ENCODE measurements around the gene ESR2.

ESR2 gene

GRCh38 chr14:64115401-64115800, 178.8 kb downstream of the ESR2 start:
- no peak overlapping the region for H2BK5ac ChIP-seq (ENCODE audit: low read length)
- no peaks in the 10 kb centered on the region for H3K36me3 ChIP-seq (ENCODE audit: control insufficient read depth, insufficient read depth, low read length)
- H3K23ac ChIP-seq (ENCODE audit: low read length) = no peak overlapping the region
- no peak overlapping the region for H3K4me3 ChIP-seq (ENCODE audit: low read length)
- H3K4me1 ChIP-seq (ENCODE audit: control insufficient read depth, low read depth, low read length) = no peaks in the 10 kb centered on the region
- no CpG with 5 or more reads among the region's 6 CpGs for WGBS (ENCODE audit: extremely low coverage, insufficient coverage, low lambda C conversion rate)
- H3K56ac ChIP-seq (ENCODE audit: low read length) = no peak overlapping the region
- H3K27ac ChIP-seq (ENCODE audit: low read depth, low read length) = no peak overlapping the region
- H3K18ac ChIP-seq (ENCODE audit: low read length) = no peak overlapping the region
- H3K4ac ChIP-seq (ENCODE audit: low read depth, low read length) = no peak overlapping the region
- no peak overlapping the region for H3K9ac ChIP-seq (ENCODE audit: low read length)
- no peak overlapping the region for H4K8ac ChIP-seq (ENCODE audit: low read depth, low read length)
- no peak for DNase-seq
- H3K27me3 ChIP-seq (ENCODE audit: insufficient read depth, low read length, poor library complexity) = no peaks in the 10 kb centered on the region
- H2BK120ac ChIP-seq (ENCODE audit: low read depth, low read length) = no peak overlapping the region
- H3K4me2 ChIP-seq (ENCODE audit: low read length) = no peak overlapping the region
- no peaks in the 10 kb centered on the region for H3K79me1 ChIP-seq (ENCODE audit: low read length)
- H2AK5ac ChIP-seq (ENCODE audit: low read length) = no peak overlapping the region
- no peak overlapping the region for H2BK15ac ChIP-seq (replicated peaks; ENCODE audit: low read depth)
- H4K5ac ChIP-seq (ENCODE audit: low read length) = no peak overlapping the region
- no peaks in the 10 kb centered on the region for H3K79me2 ChIP-seq (ENCODE audit: control insufficient read depth, insufficient read depth, low read length)

- no peak overlapping the region for H3K23ac ChIP-seq (ENCODE audit: low read length)
- H4K5ac ChIP-seq (ENCODE audit: low read length) = no peak overlapping the region
- H3K36me3 ChIP-seq (ENCODE audit: control insufficient read depth, insufficient read depth, low read length) = no peaks in the 10 kb centered on the region
- H3K56ac ChIP-seq (ENCODE audit: low read length) = no peak overlapping the region
- no peak overlapping the region for H3K9ac ChIP-seq (ENCODE audit: low read length)
- no peaks in the 10 kb centered on the region for H3K79me1 ChIP-seq (ENCODE audit: low read length)
- no CpG with 5 or more reads among the region's 7 CpGs for WGBS (ENCODE audit: extremely low coverage, insufficient coverage, low lambda C conversion rate)
- H2BK15ac ChIP-seq (replicated peaks; ENCODE audit: low read depth) = no peak overlapping the region
- H2BK5ac ChIP-seq (ENCODE audit: low read length) = no peak overlapping the region
- H3K4ac ChIP-seq (ENCODE audit: low read depth, low read length) = no peak overlapping the region
- no peak overlapping the region for H4K8ac ChIP-seq (ENCODE audit: low read depth, low read length)
- no peak for DNase-seq
- H3K18ac ChIP-seq (ENCODE audit: low read length) = no peak overlapping the region
- no peak overlapping the region for H3K4me2 ChIP-seq (ENCODE audit: low read length)
- H3K27ac ChIP-seq (ENCODE audit: low read depth, low read length) = no peak overlapping the region
- no peaks in the 10 kb centered on the region for H3K79me2 ChIP-seq (ENCODE audit: control insufficient read depth, insufficient read depth, low read length)
- H3K4me1 ChIP-seq (ENCODE audit: control insufficient read depth, low read depth, low read length) = no peaks in the 10 kb centered on the region
- no peaks in the 10 kb centered on the region for H3K27me3 ChIP-seq (ENCODE audit: insufficient read depth, low read length, poor library complexity)
- H3K4me3 ChIP-seq (ENCODE audit: low read length) = no peak overlapping the region
- no peak overlapping the region for H2AK5ac ChIP-seq (ENCODE audit: low read length)
- no peak overlapping the region for H2BK120ac ChIP-seq (ENCODE audit: low read depth, low read length)
Observed at GRCh38 chr14:64114796-64115195, 179.4 kb downstream of the ESR2 start.

- no CpG with 5 or more reads among the region's 9 CpGs for WGBS (ENCODE audit: extremely low coverage, insufficient coverage, low lambda C conversion rate)
- Histone ChIP-seq H2BK120ac (ENCODE audit: low read depth, low read length) (no peak overlapping the region), H3K23ac (ENCODE audit: low read length) (no peak overlapping the region), H3K4ac (ENCODE audit: low read depth, low read length) (no peak overlapping the region), H3K4me1 (ENCODE audit: control insufficient read depth, low read depth, low read length) (no peaks in the 10 kb centered on the region), H2AK5ac (ENCODE audit: low read length) (no peak overlapping the region), H3K27ac (ENCODE audit: low read depth, low read length) (no peak overlapping the region), H4K5ac (ENCODE audit: low read length) (no peak overlapping the region), H3K56ac (ENCODE audit: low read length) (no peak overlapping the region), H2BK15ac (replicated peaks; ENCODE audit: low read depth) (no peak overlapping the region), H3K4me3 (ENCODE audit: low read length) (no peak overlapping the region), H3K27me3 (ENCODE audit: insufficient read depth, low read length, poor library complexity) (no peaks in the 10 kb centered on the region), H3K18ac (ENCODE audit: low read length) (no peak overlapping the region), H3K79me1 (ENCODE audit: low read length) (no peaks in the 10 kb centered on the region), H4K8ac (ENCODE audit: low read depth, low read length) (no peak overlapping the region), H3K36me3 (ENCODE audit: control insufficient read depth, insufficient read depth, low read length) (no peaks in the 10 kb centered on the region), H3K79me2 (ENCODE audit: control insufficient read depth, insufficient read depth, low read length) (no peaks in the 10 kb centered on the region), H2BK5ac (ENCODE audit: low read length) (no peak overlapping the region), H3K9ac (ENCODE audit: low read length) (no peak overlapping the region), H3K4me2 (ENCODE audit: low read length) (no peak overlapping the region)
- peak; percentile 78 for DNase-seq
Observed at GRCh38 chr14:64114166-64114565, 180.0 kb downstream of the ESR2 start.

GRCh38 chr14:64112867-64113678, 181.1 kb downstream of the ESR2 start:
- Histone ChIP-seq H3K36me3 (ENCODE audit: control insufficient read depth, insufficient read depth, low read length) (no peaks in the 10 kb centered on the region), H3K9ac (ENCODE audit: low read length) (no peak overlapping the region), H3K4me1 (ENCODE audit: control insufficient read depth, low read depth, low read length) (no peaks in the 10 kb centered on the region), H4K8ac (ENCODE audit: low read depth, low read length) (no peak overlapping the region), H2BK5ac (ENCODE audit: low read length) (no peak overlapping the region), H2BK120ac (ENCODE audit: low read depth, low read length) (no peak overlapping the region), H3K56ac (ENCODE audit: low read length) (no peak overlapping the region), H3K79me2 (ENCODE audit: control insufficient read depth, insufficient read depth, low read length) (no peaks in the 10 kb centered on the region), H3K4ac (ENCODE audit: low read depth, low read length) (no peak overlapping the region), H3K23ac (ENCODE audit: low read length) (no peak overlapping the region), H3K4me2 (ENCODE audit: low read length) (no peak overlapping the region), H2AK5ac (ENCODE audit: low read length) (no peak overlapping the region), H3K27ac (ENCODE audit: low read depth, low read length) (no peak overlapping the region), H3K79me1 (ENCODE audit: low read length) (no peaks in the 10 kb centered on the region), H3K4me3 (ENCODE audit: low read length) (no peak overlapping the region), H3K18ac (ENCODE audit: low read length) (no peak overlapping the region), H2BK15ac (replicated peaks; ENCODE audit: low read depth) (no peak overlapping the region), H4K5ac (ENCODE audit: low read length) (no peak overlapping the region), H3K27me3 (ENCODE audit: insufficient read depth, low read length, poor library complexity) (no peaks in the 10 kb centered on the region)
- no peak for DNase-seq
- WGBS (ENCODE audit: extremely low coverage, insufficient coverage, low lambda C conversion rate) = no CpG with 5 or more reads among the region's 17 CpGs

- no peak for DNase-seq
- WGBS (ENCODE audit: extremely low coverage, insufficient coverage, low lambda C conversion rate) = no CpG with 5 or more reads among the region's 1 CpG
- Histone ChIP-seq H3K56ac (ENCODE audit: low read length) (no peak overlapping the region), H3K18ac (ENCODE audit: low read length) (no peak overlapping the region), H4K8ac (ENCODE audit: low read depth, low read length) (no peak overlapping the region), H3K79me1 (ENCODE audit: low read length) (no peaks in the 10 kb centered on the region), H4K5ac (ENCODE audit: low read length) (no peak overlapping the region), H3K27ac (ENCODE audit: low read depth, low read length) (no peak overlapping the region), H3K36me3 (ENCODE audit: control insufficient read depth, insufficient read depth, low read length) (no peaks in the 10 kb centered on the region), H3K4ac (ENCODE audit: low read depth, low read length) (no peak overlapping the region), H3K4me3 (ENCODE audit: low read length) (no peak overlapping the region), H3K27me3 (ENCODE audit: insufficient read depth, low read length, poor library complexity) (no peaks in the 10 kb centered on the region), H2AK5ac (ENCODE audit: low read length) (no peak overlapping the region), H3K9ac (ENCODE audit: low read length) (no peak overlapping the region), H3K79me2 (ENCODE audit: control insufficient read depth, insufficient read depth, low read length) (no peaks in the 10 kb centered on the region), H2BK5ac (ENCODE audit: low read length) (no peak overlapping the region), H3K23ac (ENCODE audit: low read length) (no peak overlapping the region), H3K4me2 (ENCODE audit: low read length) (no peak overlapping the region), H3K4me1 (ENCODE audit: control insufficient read depth, low read depth, low read length) (no peaks in the 10 kb centered on the region), H2BK120ac (ENCODE audit: low read depth, low read length) (no peak overlapping the region), H2BK15ac (replicated peaks; ENCODE audit: low read depth) (no peak overlapping the region)
Observed at GRCh38 chr14:64110802-64111201, 183.4 kb downstream of the ESR2 start.

All from mesendoderm (in vitro differentiated cells).